Activated CD8-positive, alpha-beta memory T cell treated with anti-CD3 and anti-CD28 coated beads for 36 hours (primary cell): ENCODE data around the gene CTNS. TPM values are rescaled to one million over a fixed set of nuclear protein-coding genes. Genes with fewer than 3 reads are reported as not detected.

Experiments used
- CTCF ChIA-PET: fragments of 350-600 bp; sonication (Branson Sonifier 250); formaldehyde crosslinking; loops from one replicate; lab custom pipeline; 2021; ENCODE audit warnings: antibody characterized with exemption; lab: Charles Lee
- POLR2A ChIA-PET: fragments of 350-600 bp; sonication (Branson Sonifier 250); formaldehyde crosslinking; loops from one replicate; lab custom pipeline; 2021; ENCODE audit warnings: antibody characterized with exemption; lab: Charles Lee
- total RNA-seq, 2 experiments: library from RNA; stranded (reverse); gene quantifications; one replicate each; pipeline ENCODE4 v1.2.3, GENCODE V29; 2021

CTNS gene
- total RNA-seq = 10 to 100 TPM; 29.4 to 31.2 TPM

- CTCF ChIA-PET = interaction anchor here (0.8 kb wide), 1 partner anchor 210 kb away, joined by 3 read pairs; the partner anchor contains the start of gene NCBP3
Observed at GRCh38 chr17:3636154-3636907, at the start of gene CTNS, which contains the start of gene SHPK. Gene CTNS (plus strand): TSS chr17:3636760. CDS start chr17:3640207, 3,447 bp downstream. Gene SHPK (minus strand): TSS chr17:3636250. CDS start chr17:3636219, 31 bp downstream.

GRCh38 chr17:3589784-3590183 is 46.8 kb upstream of the CTNS start:
- ChIA-PET POLR2A (no interaction called here), CTCF (no interaction called here)

More at GRCh38 chr17:3636154-3636907, at the start of gene CTNS, which contains the start of gene SHPK:
- POLR2A ChIA-PET = interaction anchor here (0.6 kb wide), 1 partner anchor 587 kb away, joined by 3 read pairs; no protein-coding TSS in a partner anchor

GRCh38 chr17:3590231-3590630 is 46.3 kb upstream of the CTNS start:
- CTCF ChIA-PET = no interaction called here
- POLR2A ChIA-PET = no interaction called here

GRCh38 chr17:3590768-3591167 is 45.8 kb upstream of the CTNS start:
- CTCF ChIA-PET = no interaction called here
- POLR2A ChIA-PET = no interaction called here

- ChIA-PET POLR2A (no interaction called here), CTCF (no interaction called here)
Observed at GRCh38 chr17:3592216-3592860, 44.2 kb upstream of the CTNS start.

- CTCF ChIA-PET = interaction anchor here (1.1 kb wide), 1 partner anchor 21 kb away, joined by 4 read pairs; no protein-coding TSS in a partner anchor
Observed at GRCh38 chr17:3593384-3593783, 43.2 kb upstream of the CTNS start.

GRCh38 chr17:3594051-3594800 is 42.3 kb upstream of the CTNS start:
- ChIA-PET CTCF (interaction anchor here (1.1 kb wide), 1 partner anchor 22 kb away, joined by 4 read pairs; no protein-coding TSS in a partner anchor), POLR2A (interaction anchor here (0.7 kb wide), 1 partner anchor 1907 kb away, joined by 3 read pairs; a partner anchor contains a TSS)

More at GRCh38 chr17:3593384-3593783, 43.2 kb upstream of the CTNS start:
- POLR2A ChIA-PET = interaction anchor here (0.6 to 0.7 kb wide), 2 partner anchors 10 to 1907 kb away, joined by 3 to 4 read pairs; a partner anchor contains a TSS

- ChIA-PET CTCF (no interaction called here), POLR2A (no interaction called here)
Observed at GRCh38 chr17:3594976-3595375, 41.6 kb upstream of the CTNS start.

GRCh38 chr17:3596804-3597464 is 39.6 kb upstream of the CTNS start:
- CTCF ChIA-PET = no interaction called here
- POLR2A ChIA-PET = no interaction called here

- POLR2A ChIA-PET = no interaction called here
- CTCF ChIA-PET = no interaction called here
Observed at GRCh38 chr17:3598078-3598477, 38.5 kb upstream of the CTNS start.

- CTCF ChIA-PET = interaction anchor here (1.7 kb wide), 1 partner anchor 18 kb away, joined by 3 read pairs; no protein-coding TSS in a partner anchor
- POLR2A ChIA-PET = interaction anchor here (0.8 kb wide), 1 partner anchor 21 kb away, joined by 3 read pairs; no protein-coding TSS in a partner anchor
Observed at GRCh38 chr17:3600529-3601205, 35.9 kb upstream of the CTNS start.

GRCh38 chr17:3602499-3602898 is 34.1 kb upstream of the CTNS start:
- CTCF ChIA-PET = interaction anchor here (0.7 to 1.2 kb wide), 3 partner anchors 44 to 65 kb away, joined by 3 to 4 read pairs (median 3); no protein-coding TSS in a partner anchor
- POLR2A ChIA-PET = no interaction called here

- ChIA-PET POLR2A (interaction anchor here (0.6 to 0.7 kb wide), 2 partner anchors 10 to 555 kb away, joined by 3 to 4 read pairs; no protein-coding TSS in a partner anchor), CTCF (interaction anchor here (0.7 to 1.1 kb wide), 2 partner anchors 15 to 47 kb away, joined by 3 to 4 read pairs; no protein-coding TSS in a partner anchor)
Observed at GRCh38 chr17:3603119-3603869, 33.3 kb upstream of the CTNS start.

- CTCF ChIA-PET = no interaction called here
- POLR2A ChIA-PET = no interaction called here
Observed at GRCh38 chr17:3603870-3604259, 32.7 kb upstream of the CTNS start.

- CTCF ChIA-PET = no interaction called here
- POLR2A ChIA-PET = no interaction called here
Observed at GRCh38 chr17:3609689-3610088, 26.9 kb upstream of the CTNS start.

GRCh38 chr17:3610523-3610922 is 26.0 kb upstream of the CTNS start:
- CTCF ChIA-PET = no interaction called here
- POLR2A ChIA-PET = no interaction called here

- POLR2A ChIA-PET = no interaction called here
- CTCF ChIA-PET = interaction anchor here (0.7 kb wide), 1 partner anchor 1697 kb away, joined by 3 read pairs; no protein-coding TSS in a partner anchor
Observed at GRCh38 chr17:3613124-3613523, 23.4 kb upstream of the CTNS start.
